Activated T-helper 2 cell treated with anti-CD3 and anti-CD28 coated beads, Interferon-gamma antibody, Interleukin-2, Interleukin-4, amounts not matched to agents 10 μg/mL and 5 μg/mL and 100 μg/mL, durations not matched to agents 14 hours and 24 hours and 36 hours (primary cell): ENCODE results near the gene CASP3. TPM values are rescaled to one million over a fixed set of nuclear protein-coding genes. Genes with fewer than 3 reads are reported as not detected.
"Not testable (repeated sequence)": the region's sequence is repeated elsewhere in the genome, so short reads cannot be mapped to it uniquely, and the experiment has no call there.

Source experiments
- DNase-seq: peaks from one replicate; pipeline ENCODE4 v3.0.0; 2021; ENCODE audit warnings: low spot score
- H3K27ac Mint-ChIP-seq: one replicate; pipeline ENCODE4 v1.8.0; 2021; ENCODE audit warnings: mixed read lengths
- H3K27me3 Mint-ChIP-seq: one replicate; pipeline ENCODE4 v1.8.0; 2021; ENCODE audit warnings: low read depth, mixed read lengths
- H3K36me3 Mint-ChIP-seq: one replicate; pipeline ENCODE4 v1.8.0; 2021; ENCODE audit warnings: low read depth, mixed read lengths
- H3K4me1 Mint-ChIP-seq: one replicate; pipeline ENCODE4 v1.8.0; 2021; ENCODE audit warnings: low read depth, mixed read lengths
- H3K4me3 Mint-ChIP-seq: one replicate; pipeline ENCODE4 v1.8.0; 2021; ENCODE audit warnings: low read depth, mild to moderate bottlenecking, moderate library complexity, mixed read lengths
- H3K9me3 Mint-ChIP-seq: one replicate; pipeline ENCODE4 v1.8.0; 2021; ENCODE audit warnings: mixed read lengths
- intact Hi-C: fragments of 100-400 bp; cut with micrococcal nuclease; formaldehyde crosslinking; loops from one replicate; pipeline ENCODE4 v1.15.1; 2023
- total RNA-seq: library from RNA; stranded (reverse); gene quantifications from 2 replicates; pipeline ENCODE4 v1.2.3, GENCODE V29; 2022

Gene CASP3
- total RNA-seq, 1 donor from 2014 or later, result 90.9 TPM

GRCh38 chr4:184655889-184656869, 6.9 kb upstream of the CASP3 start:
- Mint-ChIP-seq H3K4me1 (peaks cover 11% of the 10 kb centered on the region), H3K36me3 (peaks cover 30% of the 10 kb centered on the region), H3K27me3 (no peaks in the 10 kb centered on the region), H3K4me3 (no peak overlapping the region), H3K27ac (no peak overlapping the region), H3K9me3 (no peaks in the 10 kb centered on the region)
- intact Hi-C loops, result no loop called here
- DNase-seq, result no peak

GRCh38 chr4:184653650-184654049, 4.4 kb upstream of the CASP3 start:
- peaks cover 30% of the 10 kb centered on the region for H3K36me3 Mint-ChIP-seq
- no peak overlapping the region for H3K4me3 Mint-ChIP-seq
- H3K9me3 Mint-ChIP-seq, result no peaks in the 10 kb centered on the region
- intact Hi-C loops, result no loop called here
- no peak for DNase-seq
- H3K4me1 Mint-ChIP-seq, result peaks cover 21% of the 10 kb centered on the region
- H3K27ac Mint-ChIP-seq, result no peak overlapping the region
- H3K27me3 Mint-ChIP-seq, result no peaks in the 10 kb centered on the region

GRCh38 chr4:184652681-184653080, 3.4 kb upstream of the CASP3 start:
- H3K27ac Mint-ChIP-seq, H3K27me3 Mint-ChIP-seq, intact Hi-C loops, DNase-seq, H3K4me3 Mint-ChIP-seq, H3K9me3 Mint-ChIP-seq: not testable (repeated sequence)
- H3K4me1 Mint-ChIP-seq, result peaks cover 27% of the 10 kb centered on the region
- H3K36me3 Mint-ChIP-seq, result peaks cover 35% of the 10 kb centered on the region

DNA sequence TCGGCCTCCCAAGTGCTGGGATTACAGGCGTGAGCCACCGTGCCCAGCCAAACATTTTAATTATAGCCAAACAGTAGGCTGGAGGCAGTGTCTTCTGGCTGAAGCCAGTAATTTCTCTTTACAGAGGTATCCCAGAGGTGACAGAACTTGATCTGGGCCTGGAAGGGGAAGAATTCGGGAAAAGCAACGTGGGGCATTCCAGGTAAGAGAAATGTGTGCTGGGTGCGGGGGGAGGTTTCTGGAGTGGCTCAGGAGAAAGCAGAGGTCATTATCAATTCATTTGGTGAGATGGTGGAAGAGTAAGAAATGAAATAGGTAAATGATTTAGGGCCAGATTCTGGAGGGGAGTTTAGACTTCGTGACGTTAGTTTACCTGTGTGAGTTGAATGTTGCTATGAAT, 2.7 kb upstream of the CASP3 start:
- peaks cover 34% of the 10 kb centered on the region for H3K4me1 Mint-ChIP-seq
- H3K27ac Mint-ChIP-seq, result no peak overlapping the region
- H3K27me3 Mint-ChIP-seq, result no peaks in the 10 kb centered on the region
- intact Hi-C loops, result no loop called here
- DNase-seq, result no peak
- H3K4me3 Mint-ChIP-seq, result no peak overlapping the region
- H3K9me3 Mint-ChIP-seq, result no peaks in the 10 kb centered on the region
- peaks cover 37% of the 10 kb centered on the region for H3K36me3 Mint-ChIP-seq

DNA sequence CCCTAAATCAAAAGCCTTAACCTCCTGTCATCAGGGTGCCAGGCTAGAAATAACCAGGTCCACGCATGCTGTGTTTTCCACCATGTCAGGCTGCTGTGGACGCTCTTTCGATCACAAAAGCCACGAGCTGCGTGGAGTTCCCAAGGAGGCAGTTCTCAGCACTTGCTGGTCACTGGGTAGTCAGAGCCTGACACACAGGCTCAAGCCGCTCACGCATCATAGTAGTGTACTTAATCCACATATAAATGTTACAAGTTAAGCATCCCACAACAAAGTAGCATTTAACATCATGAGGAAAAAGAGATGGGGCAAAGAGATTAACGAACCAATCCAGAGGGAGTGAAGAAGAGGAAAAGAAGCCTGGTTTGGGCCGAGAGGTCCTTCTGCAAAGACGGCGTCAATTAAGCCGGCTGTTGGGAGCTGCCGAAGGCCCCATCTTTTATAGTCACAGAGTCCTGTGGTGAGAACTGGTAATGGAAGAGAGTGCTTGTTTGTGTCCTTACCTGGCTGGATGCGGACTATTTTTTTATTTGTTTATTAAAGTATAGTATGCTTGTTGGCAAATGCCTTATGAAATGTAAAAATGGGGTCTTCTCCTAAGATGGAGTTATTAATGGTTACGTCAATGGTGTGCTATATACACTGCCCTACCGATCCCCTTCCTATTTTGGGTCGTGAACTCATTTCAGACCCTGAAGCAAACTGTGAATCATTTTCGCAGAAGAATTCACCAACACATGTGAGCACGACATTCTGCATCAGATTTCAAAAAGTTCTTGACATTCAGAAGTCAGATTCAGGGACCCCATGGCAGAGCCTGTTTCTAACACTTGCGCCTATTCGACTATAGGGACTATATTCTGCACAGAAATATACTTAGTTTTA, 966 bp upstream of the CASP3 start:
- no peak for DNase-seq
- intact Hi-C loops, result loop anchor here (1.0 to 5.0 kb wide), 12 partner anchors 62 to 1145 kb away; partner anchors contain the start of genes ACSL1, CENPU, ING2 and IRF2

GRCh38 chr4:184648313-184649025, 778 bp downstream of the CASP3 start:
- H3K4me1 Mint-ChIP-seq, result peaks cover 56% of the 10 kb centered on the region
- H3K4me3 Mint-ChIP-seq, result peak overlapping the region; percentile 95
- H3K36me3 Mint-ChIP-seq, result peaks cover 56% of the 10 kb centered on the region
- intact Hi-C loops, result loop anchor here (1.0 to 5.0 kb wide), 12 partner anchors 64 to 1144 kb away; partner anchors contain the start of genes ACSL1, CENPU, ING2 and IRF2
- H3K27me3 Mint-ChIP-seq, result no peaks in the 10 kb centered on the region
- no peaks in the 10 kb centered on the region for H3K9me3 Mint-ChIP-seq
- peak overlapping the region; percentile 86 for H3K27ac Mint-ChIP-seq
- DNase-seq, result peak; percentile 38

More for the DNA sequence above, 966 bp upstream of the CASP3 start:
- Mint-ChIP-seq H3K27me3 (no peaks in the 10 kb centered on the region), H3K27ac (peak overlapping the region; percentile 88), H3K4me3 (peak overlapping the region; percentile 91), H3K36me3 (peaks cover 49% of the 10 kb centered on the region), H3K4me1 (peaks cover 47% of the 10 kb centered on the region), H3K9me3 (no peaks in the 10 kb centered on the region)

GRCh38 chr4:184648054-184648312, 1.3 kb downstream of the CASP3 start:
- peak overlapping the region; percentile 95 for H3K4me3 Mint-ChIP-seq
- peaks cover 59% of the 10 kb centered on the region for H3K36me3 Mint-ChIP-seq
- DNase-seq, result no peak
- intact Hi-C loops, result loop anchor here (2.0 to 5.0 kb wide), 6 partner anchors 64 to 1143 kb away; partner anchors contain the start of genes ACSL1 and ING2
- H3K9me3 Mint-ChIP-seq, result no peaks in the 10 kb centered on the region
- no peaks in the 10 kb centered on the region for H3K27me3 Mint-ChIP-seq
- peak overlapping the region; percentile 86 for H3K27ac Mint-ChIP-seq
- peaks cover 55% of the 10 kb centered on the region for H3K4me1 Mint-ChIP-seq

GRCh38 chr4:184647266-184648053, 1.8 kb downstream of the CASP3 start:
- no peak for DNase-seq
- H3K4me1 Mint-ChIP-seq, result peaks cover 55% of the 10 kb centered on the region
- H3K27ac Mint-ChIP-seq, result peak overlapping the region; percentile 86
- H3K27me3 Mint-ChIP-seq, result no peaks in the 10 kb centered on the region
- peak overlapping the region; percentile 95 for H3K4me3 Mint-ChIP-seq
- no peaks in the 10 kb centered on the region for H3K9me3 Mint-ChIP-seq
- peaks cover 61% of the 10 kb centered on the region for H3K36me3 Mint-ChIP-seq
- intact Hi-C loops, result loop anchor here (2.0 to 5.0 kb wide), 6 partner anchors 65 to 1143 kb away; partner anchors contain the start of genes ACSL1 and ING2

GRCh38 chr4:184645904-184646610, 3.2 kb downstream of the CASP3 start:
- Mint-ChIP-seq H3K27me3 (no peaks in the 10 kb centered on the region), H3K4me1 (peaks cover 56% of the 10 kb centered on the region), H3K4me3 (peak overlapping the region; percentile 95), H3K27ac (peak overlapping the region; percentile 63), H3K36me3 (peaks cover 67% of the 10 kb centered on the region), H3K9me3 (no peaks in the 10 kb centered on the region)
- no peak for DNase-seq
- intact Hi-C loops, result loop anchor here (5.0 kb wide), 2 partner anchors 66 to 181 kb away; partner anchors contain the start of gene ACSL1

DNA sequence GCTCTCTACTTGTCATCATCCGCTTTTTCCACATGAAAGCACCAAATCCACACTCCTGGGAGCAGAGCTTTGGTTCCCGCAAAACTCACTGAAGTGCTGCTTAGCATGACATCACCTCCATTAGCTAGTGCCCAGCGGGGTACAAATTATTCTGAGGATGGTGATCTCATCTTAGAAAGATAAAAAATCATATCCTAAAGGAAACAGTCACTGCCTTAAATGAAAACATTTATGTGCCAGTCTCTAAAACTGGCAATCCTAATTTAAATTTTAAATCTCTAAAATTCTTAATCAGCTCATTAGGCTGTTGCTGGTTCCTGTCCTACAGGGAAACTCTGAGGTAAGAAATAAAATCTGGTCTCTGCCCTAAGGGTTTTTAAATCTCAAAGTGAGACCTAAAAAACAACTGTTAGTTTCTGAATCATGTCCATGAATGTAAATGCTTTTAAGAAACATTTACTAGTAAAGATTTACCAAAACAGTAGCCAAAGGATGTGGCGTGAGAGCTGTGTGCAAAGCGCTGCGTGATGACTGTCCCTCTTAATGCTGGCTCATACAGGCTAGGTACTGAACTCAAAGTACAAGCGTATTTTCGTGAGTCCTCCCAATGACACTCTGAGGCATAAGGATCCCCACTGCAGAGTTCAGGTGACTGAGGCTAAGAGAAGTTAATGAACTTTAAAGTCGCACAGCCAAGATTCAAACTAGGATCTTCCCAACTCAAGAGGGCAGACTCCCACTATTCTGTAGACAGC, 4.5 kb downstream of the CASP3 start:
- peak overlapping the region; percentile 53 for H3K4me3 Mint-ChIP-seq
- H3K27ac Mint-ChIP-seq, result peak overlapping the region; percentile 79
- H3K9me3 Mint-ChIP-seq, result no peaks in the 10 kb centered on the region
- intact Hi-C loops, result loop anchor here (5.0 kb wide), 3 partner anchors 68 to 287 kb away; partner anchors contain the start of gene ACSL1
- H3K4me1 Mint-ChIP-seq, result peaks cover 56% of the 10 kb centered on the region
- DNase-seq, result no peak
- H3K36me3 Mint-ChIP-seq, result peaks cover 75% of the 10 kb centered on the region
- no peaks in the 10 kb centered on the region for H3K27me3 Mint-ChIP-seq
